HPDE6-E6E7 (cell line): Measurements from ENCODE around the gene CYRIA.

Source experiments
- DNase-seq: peaks from one replicate; pipeline ENCODE4 v3.0.0; 2011; ENCODE audit warnings: missing footprints; ENCODE audit errors: extremely low spot score

Gene CYRIA

DNA sequence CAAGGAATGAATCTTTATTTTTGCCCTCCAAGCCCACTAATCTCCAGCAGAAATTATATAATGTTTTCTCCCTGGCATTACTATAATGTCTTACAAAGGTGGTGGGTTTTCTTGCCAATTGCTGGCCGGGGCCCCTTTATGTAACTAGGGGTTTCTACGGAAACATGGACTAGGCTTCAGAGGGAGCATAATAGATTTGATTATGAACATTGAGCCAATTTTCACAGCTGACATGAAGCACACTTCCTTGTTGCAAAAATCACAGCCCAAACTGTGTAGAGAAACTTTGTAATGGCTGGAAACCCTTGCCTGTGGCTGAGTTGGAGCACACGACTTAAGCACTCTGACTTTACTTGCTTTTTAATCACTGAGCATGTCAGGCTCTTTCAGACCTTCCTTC is 3.8 kb upstream of the CYRIA start:
- no peak for DNase-seq

DNA sequence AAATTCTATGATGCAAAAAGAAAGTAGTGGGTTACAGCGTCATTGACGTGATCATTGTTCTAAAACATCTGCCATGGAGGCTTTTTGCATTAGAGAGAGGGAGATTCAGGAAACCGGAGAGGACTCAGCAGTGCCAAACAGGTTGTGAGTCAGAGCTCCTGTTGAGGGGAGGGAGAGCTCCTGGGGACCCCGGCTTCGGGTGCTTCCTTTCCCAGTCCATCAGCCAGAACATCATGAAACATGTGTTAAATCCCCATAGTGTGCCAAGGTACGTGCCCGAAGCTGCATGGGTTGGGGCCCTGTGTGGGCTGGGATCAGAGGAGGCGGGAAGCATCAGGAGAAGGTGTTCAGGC is 791 bp upstream of the CYRIA start:
- DNase-seq: no peak

DNA sequence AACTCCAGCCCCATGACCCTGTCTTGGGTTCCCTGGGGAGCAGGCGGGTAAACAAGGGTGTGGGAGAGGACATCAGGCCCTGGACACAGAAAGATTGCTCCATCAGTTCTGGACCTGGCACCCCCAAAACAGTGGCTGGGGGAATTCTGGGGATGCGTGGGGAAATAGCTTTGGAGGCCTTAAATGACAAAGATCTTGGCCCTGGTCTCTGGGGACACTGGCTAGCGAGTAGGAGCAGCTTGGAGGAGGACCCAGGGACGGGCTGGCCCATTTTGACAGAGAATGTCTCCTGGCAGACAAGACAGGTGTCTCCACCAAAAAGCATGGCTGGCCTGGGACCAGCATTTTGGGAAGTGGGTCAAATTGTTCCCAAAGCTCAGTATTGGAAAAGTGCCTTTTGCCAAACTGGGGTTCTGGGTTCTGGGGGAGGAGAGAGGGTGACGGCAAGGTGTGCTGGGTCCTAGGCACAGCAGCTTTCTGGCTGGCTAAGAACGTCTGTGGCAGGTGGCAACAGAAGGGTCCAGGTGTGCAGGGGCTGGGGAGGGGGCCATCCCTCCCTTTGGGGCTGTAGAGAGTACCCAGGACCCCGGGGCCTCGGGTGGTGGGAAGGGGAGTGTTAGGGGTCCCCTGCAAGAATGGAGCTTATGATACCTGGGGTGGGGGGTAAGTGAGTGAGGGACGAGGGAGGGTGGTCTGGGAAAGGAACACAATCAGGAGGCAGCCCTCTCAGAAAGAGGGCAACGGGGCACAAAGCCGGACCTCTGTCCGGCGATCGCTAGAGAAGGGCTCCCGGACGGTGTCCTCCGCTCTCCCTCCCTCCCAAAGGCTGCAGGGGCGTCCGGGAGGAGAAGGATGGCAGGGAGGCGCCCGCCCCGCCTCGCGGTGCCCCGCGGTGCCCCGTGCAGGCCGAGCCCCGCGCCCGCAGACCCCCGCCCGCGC is 556 bp downstream of the CYRIA start:
- DNase-seq: no peak

DNA sequence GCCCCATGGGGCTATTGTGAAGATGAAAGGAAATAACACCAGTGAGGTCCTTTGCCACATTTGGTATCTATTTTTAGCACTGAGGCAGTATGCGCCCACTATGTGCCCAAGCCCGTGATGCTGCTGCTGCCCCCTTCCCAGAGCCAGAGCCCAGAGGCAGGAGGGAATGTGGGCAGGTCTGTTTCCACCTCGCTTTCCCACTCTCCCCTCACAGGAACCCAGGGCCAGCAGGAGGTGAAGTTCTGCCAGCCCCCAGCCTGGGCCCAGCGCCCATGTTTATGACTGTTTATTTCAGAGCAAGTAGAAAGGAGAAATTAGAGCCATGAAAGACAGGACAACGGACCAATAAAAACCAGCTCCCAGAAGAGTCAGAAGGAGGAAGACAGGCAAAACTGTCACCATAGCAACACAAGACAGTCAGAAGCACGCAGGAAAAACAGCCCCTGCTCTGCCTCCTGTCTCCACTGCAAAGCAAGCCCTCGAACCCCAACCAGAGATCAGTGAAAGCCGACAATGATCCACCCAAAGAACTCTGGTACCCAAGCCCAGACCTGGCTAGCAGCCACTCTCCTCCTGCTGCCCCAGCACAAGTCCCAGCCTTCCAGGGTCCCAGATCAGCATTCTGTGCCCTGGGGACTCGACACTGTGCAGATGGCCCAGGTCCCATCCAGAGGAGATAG is 1.4 kb downstream of the CYRIA start:
- no peak for DNase-seq

DNA sequence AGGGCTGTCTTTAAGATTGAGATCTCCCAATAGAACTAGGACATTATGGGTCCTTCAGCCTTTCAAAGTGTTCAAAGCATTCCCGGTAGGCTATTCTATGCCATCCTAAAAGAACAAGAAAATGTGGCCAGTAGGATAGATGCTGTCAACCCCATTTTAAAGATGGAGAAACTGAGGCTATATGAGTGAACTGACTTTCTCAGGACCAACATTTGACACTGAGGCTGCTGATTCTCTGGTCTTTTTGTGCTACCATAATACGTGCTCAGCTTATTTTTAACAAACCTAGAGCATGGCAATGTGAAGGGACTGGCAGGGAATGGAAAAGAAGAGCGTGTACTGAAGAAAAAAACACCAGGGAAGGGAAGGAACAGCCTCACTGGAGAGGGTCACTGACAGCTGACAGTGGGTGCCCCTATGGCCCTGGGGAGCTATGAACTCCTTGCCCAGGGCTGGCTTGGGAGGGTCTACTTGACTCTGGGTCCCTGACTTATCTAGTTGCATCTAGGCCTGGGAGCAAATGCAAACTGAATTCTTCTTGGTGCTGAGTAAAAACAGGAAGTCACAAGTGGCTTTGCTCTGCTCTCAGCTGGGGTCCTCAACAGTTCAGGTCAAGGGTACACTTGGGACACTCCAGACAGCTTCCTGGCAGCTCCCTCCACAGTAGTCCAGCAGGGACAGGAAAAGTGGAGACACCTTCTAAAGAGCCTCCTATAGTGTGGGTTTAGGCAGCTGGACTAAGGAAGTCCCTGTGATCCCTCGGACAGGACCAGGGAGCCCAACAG is 2.3 kb downstream of the CYRIA start:
- no peak for DNase-seq

DNA sequence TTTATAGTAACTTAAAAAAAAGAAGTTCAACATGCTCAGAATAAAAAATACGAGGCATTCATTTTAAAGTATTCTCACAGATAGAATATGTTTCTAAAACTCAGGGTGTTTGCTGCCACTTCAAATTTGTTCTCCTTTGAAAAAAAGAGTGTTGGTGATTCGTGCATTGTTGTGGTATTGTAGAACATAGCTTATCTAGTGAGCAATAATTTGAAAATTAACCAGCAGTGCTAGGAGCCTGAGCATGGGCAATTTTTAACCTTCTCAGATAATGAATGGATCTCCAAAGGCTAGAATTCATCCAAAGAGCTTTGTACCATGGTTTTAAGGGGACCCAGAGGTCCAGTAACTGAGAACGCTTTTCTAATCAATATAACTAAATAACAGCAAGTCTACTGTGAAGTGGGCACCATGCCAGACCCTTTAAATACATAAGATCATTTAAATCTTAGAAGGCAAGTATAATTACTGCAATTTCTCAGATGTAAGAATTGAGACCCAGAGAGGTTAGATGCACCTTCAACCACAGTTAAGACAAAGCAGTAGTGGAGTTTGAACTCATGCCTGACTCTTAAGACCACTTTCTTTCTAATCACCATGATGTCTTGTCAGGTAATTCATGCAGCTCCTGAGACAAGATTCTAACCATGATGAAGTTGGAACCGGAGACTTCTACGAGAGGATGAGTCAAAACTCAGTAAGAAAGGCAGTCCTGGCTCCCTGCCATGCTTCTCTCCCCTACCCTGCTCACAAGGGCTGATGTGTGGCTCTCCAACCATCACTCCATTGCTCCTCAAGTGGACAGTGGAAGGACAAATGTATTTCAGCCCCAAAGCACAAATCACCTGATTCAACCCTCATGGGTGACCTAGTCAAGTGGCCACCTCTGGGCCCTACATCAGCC is 3.4 kb downstream of the CYRIA start:
- DNase-seq: no peak

DNA sequence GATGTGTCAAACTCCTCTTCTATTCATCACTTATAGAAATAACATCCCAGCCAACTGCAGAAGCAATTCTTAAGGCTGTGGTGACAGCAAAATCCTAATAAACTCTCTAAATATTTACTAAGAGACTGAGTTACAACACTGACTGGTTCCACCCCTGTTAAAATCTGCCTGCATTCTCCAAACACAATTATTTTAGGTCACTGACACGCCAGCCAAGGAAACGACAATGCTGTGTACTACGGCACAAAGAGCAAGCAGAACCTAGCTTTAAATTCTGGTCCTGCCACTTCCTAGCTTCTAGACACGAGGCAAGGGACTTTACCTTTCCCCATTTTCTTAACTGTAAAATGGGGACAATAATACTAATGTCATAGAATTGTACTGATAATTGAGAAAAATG is 4.1 kb downstream of the CYRIA start:
- DNase-seq: no peak

DNA sequence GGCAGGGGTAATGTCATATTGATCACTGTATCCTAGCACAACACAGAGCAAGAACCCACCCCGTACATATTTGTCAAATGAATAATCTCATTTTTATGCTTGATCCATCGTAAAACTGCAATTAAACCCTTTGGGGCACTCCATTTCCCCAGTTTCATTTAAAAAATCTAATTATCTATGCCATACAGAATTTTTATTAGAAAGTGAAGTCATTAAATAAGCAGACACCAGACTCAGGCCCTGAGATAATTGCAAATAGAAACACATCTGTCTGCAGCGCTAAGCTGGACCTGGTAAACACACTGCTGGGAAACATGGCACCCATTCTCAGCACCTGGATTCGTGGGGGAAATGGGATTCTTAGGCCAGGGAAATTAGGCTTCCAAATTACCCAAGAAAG is 5.1 kb downstream of the CYRIA start:
- DNase-seq: no peak

DNA sequence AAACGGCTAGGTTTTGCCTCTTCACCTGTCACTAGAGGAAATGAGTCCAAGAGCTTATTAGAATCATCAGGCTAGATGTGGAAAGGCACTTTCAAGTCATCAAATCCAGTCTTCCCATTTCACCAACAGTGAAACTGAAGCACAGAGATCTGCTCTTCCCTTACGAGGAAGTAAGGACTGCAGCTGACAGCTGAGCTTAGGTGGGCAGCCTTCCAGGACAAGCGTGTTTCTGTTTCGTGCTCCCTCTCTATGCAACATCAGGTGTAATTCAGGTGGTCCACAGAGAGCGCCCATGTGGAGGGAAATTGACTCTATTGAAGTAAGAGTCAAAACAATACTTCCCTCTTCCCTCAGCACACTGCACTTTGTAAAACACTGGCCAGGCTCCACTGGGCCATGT is 5.5 kb downstream of the CYRIA start:
- no peak for DNase-seq

DNA sequence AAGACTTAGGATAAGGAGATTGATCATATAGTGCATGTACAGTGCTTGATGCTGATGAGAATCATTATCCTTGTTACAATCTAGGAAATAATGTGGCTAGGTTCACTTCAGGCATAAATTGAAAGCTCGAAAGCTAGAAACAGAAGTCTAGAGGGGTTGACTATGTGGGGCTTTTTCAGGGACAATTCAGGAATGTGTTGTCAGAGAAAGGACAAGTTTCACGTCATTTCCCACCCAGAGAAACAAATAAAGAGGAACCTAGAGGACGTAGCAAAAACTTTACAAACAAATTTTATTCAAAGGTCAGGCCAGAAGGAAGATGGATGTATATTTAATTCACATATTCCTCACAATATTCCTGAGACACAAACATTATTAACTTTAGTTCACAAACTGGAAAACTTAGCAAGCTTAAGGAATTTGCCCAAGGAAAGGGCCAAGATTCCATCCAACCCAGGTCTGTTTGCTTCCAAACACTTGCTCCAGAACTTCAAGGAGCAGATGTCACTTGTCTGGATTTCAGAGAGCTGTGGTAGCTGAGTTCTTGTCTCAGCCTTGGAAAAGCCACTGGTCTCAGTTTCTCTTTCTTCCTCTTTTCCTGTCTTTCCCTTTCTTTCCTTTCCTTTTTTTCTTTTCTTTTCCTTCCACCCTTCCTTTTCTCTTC is 7.4 kb downstream of the CYRIA start:
- no peak for DNase-seq

DNA sequence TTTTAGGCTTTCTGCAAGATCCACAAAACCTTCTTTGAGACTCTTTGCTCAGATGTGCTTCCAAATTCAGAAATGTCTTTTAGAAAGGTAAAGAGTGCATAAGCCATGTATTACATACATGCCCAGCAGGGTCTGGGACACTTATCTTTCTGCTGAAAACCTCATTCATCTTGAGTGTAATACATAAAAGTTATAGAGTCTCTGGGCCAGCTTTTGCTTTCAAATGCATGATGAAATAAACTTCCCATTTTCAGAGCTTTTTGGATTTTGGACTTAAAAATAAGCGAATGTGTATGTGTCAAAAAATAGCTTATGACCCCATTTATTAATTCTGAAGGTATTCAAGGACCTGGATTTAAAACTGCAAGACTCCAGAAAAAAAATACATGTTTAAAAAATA is 8.0 kb downstream of the CYRIA start:
- DNase-seq: no peak

DNA sequence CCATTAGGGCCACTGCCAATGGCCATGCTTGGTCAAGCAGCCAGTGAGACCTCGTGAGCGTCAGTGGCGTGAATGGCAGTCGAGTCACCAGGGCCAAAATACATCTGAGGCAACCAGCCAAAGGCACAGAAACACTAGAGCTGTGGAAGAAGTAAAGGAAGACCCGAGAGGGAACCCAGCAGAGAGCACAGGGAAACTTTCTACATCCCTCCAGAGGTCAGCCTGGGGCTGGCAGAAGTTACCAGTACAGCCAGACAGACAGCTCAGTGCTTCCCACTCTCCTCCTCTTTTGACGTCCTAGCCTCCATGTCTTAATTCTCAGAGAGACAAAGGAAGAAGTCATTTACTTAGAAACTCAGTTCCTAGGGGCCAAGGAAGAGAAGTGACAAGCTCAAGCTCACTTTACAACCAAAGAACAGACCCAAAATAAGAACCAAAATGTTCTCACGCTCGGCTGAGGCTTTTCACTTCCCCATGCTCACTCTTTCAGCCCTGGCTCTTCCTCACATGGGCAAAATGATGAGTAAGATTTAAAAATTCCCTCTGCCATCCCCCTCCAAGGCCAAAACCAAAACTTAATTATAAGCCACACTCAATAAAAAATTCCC is 8.7 kb downstream of the CYRIA start:
- DNase-seq: no peak

DNA sequence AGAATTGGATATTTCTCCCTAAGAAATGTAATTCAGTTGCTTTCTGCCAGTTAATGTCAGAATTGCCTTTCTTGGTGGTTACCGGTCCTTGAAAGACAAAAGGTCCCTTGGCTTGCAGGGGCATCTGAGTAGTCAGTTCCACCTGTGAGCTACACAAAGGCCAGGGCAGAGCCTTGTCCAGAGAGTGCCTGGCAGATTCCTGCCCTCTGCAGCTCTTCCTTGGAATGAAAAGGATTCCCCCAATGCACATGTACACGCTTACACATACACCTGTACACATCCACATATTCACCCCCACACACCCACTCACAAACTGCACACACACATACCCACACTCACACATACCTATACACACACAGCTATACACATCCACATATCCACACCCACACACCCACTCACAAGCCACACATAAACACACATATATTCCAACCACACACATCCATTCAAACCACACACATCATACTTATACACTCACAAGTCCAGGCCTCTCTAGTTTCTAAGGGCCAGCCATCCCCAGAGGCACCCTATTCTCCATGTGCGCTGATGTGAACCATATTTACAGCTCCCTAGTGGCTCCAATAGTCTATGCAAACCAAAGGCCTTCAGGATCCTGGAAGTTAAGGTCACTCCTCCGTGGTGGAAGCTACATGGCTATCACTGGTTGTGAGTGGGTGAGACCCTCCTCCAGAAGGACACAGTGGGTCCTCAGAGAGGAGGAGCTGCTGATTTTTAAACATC is 9.6 kb downstream of the CYRIA start:
- no peak for DNase-seq

DNA sequence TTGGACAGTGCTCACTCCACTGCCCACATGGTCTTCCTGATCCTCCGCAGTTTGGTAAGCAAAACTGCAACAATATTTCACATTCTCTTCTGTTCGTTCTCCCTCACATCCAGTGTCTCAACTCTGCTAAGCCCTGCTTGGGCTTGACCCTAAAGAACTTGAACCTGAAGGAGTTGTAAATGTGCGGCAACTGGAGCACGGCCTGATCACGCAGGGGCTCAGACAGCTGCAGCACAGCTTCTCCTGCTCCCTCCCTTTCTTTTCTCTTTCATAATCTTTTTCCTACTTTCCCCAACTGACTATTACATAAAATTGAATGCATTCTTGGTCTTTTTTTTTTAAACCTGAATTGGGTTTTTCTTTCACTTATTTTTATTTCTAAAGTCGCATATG is 10.2 kb downstream of the CYRIA start:
- no peak for DNase-seq

DNA sequence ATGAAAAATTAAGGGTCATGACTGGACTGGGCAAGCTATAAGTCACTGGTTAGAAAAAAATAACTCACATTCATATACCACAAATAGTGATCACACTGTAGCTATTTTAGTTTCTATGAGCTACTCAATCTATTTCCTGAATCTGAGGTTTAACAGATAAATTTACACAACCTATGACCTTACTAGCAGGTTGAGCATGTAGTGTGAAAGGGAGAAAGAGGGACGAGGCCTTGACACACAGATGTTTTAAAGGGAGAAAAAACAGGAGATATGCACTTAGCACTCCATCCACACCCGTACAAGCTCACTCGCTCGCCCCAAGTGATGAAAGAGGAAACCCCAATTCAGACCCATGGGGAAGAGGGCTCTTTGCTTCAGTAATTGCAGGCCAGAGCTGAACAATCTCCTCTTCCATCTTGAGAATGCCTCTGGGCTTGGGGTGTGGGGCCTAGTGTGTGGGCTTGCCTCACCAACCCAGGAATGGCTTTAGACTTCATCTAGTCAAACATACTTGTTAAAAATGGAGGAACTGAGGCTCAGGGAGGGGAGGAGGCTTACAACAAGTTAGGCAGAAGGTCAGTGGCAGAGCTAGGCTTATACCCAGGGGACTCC is 10.7 kb downstream of the CYRIA start:
- no peak for DNase-seq

DNA sequence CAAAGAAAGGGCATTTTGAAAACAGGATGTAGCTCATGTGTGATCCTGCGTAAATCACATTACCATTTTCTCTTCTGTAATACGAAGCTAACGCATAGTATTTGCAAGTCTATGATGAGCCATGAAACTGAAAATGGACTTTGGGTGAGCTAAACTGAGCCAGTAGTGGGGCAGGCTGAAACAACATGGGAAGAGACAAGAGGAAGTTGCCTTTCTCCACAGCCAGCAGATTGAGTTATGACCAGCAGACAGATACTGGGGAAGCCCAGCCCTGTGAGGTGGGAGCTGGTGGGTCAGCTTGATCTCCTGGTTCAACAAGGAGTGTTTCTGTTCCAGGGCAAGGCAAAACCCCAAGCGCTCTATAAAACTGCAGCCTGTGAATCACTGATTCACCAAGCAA is 11.8 kb downstream of the CYRIA start:
- DNase-seq: no peak

DNA sequence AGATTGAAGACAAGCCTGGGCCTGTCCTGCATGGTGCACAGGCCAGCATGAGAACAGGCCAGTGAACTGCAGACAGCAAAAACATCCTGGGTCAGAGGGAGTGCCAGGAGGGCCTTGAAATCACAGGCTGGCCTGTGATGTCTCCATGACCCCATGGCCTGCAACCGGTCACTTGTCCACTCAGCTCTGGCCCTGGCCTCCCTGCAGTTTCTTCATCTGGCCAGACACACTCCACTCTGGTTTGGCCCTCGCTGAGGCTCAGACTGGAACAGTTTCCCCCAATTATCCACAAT is 12.6 kb downstream of the CYRIA start:
- no peak for DNase-seq

DNA sequence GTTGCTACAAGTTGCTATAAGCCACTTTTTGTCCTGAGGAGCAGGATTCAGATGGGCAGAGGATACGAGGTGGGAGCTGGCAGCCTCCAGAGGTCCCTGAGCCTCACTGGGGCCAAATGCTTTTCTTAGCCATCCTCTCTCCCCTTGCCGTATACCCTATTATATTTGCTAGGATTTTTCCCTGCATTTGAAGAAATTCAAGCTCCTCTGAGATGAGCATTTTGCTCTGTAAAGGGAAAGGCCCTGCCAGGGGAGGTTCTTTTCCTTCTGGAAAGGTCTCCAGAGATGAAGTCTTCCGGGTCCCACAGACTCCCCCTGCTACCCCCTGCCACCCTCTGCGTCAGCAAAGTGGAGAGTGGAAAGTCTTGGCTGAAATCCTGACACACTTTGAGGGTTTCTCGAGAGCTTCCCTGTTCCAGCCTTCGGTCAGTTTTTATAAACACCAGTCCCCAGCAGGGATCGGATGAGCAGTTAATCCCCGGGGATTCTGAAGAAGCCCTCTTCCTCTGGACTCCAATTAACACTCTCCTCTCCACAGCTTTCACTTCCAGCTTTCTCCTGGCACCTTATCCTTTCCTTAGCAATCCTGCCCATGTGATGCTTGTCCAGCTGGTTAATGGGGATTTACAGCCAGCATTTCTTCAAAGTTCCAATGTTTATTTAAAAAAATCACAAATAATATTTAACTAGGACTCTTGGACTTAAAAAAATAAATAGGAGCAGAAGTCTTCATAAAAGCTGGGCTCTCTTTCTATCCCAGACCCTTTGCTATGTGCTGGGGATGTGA is 13.1 kb downstream of the CYRIA start:
- DNase-seq: no peak
